Endothelial cell of umbilical vein (primary cell): ENCODE measurements around the gene SLCO2A1. TPM values are rescaled to one million over a fixed set of nuclear protein-coding genes. Genes with fewer than 3 reads are reported as not detected.

Source experiments
- BruUV-seq: library from RNA; stranded (reverse); fragments of 400-500 nt; replicated peaks from 2 replicates; lab custom pipeline; 2021; lab: Mats Ljungman, UMichigan
- CTCF ChIA-PET: fragments of 300-600, 350-600 bp; sonication (Branson Sonifier 250); formaldehyde crosslinking; loops from one replicate; lab custom pipeline; 2021; ENCODE audit warnings: antibody characterized with exemption, inconsistent platforms; lab: Charles Lee
- POLR2A ChIA-PET: fragments of 300-600, 350-600 bp; sonication (Branson Sonifier 250); formaldehyde crosslinking; loops from one replicate; lab custom pipeline; 2021; ENCODE audit warnings: antibody characterized with exemption, inconsistent platforms; lab: Charles Lee
- DNase-seq: peaks from one replicate; pipeline ENCODE4 v3.0.0-alpha.2; 2011; ENCODE audit warnings: low read depth, low spot score
- FAIRE-seq: peaks from 2 replicates; lab custom pipeline; 2011; peaks lifted over from hg19 to GRCh38; lab: Jason Lieb, UNC
- H2AFZ ChIP-seq: 2 replicates; pipeline ENCODE4 v1.6.0; 2012; ENCODE audit warnings: low read depth, low read length, control low read depth, inconsistent platforms
- H3K27ac ChIP-seq: 2 replicates; pipeline ENCODE4 v1.5.1; 2011; ENCODE audit warnings: low read depth, mild to moderate bottlenecking, control low read depth, low read length, moderate library complexity; ENCODE audit not compliant: insufficient read depth
- H3K27me3 ChIP-seq, 2 experiments: 2 replicates each; pipeline versions ENCODE4 v1.6.0 to v1.6.1; 2011; ENCODE audit warnings: low read length in 2 of 2, mixed read lengths in 1 of 2; ENCODE audit not compliant: control insufficient read depth in 2 of 2, insufficient read depth in 2 of 2
- H3K36me3 ChIP-seq, 2 experiments: 2 replicates in 1 of 2; 3 replicates in 1 of 2; pipeline ENCODE4 v1.5.1; 2011; ENCODE audit warnings: low read length in 2 of 2, mild to moderate bottlenecking in 1 of 2, moderate library complexity in 1 of 2; ENCODE audit not compliant: control insufficient read depth in 2 of 2, insufficient read depth in 2 of 2; ENCODE audit errors: extremely low read depth in 1 of 2
- H3K4me1 ChIP-seq: 3 replicates; pipeline ENCODE4 v1.5.1; 2011; ENCODE audit warnings: mild to moderate bottlenecking, low read length; ENCODE audit not compliant: control insufficient read depth, insufficient read depth; ENCODE audit errors: extremely low read depth
- H3K4me2 ChIP-seq: 2 replicates; pipeline ENCODE4 v1.6.1; 2011; ENCODE audit warnings: low read length, control low read depth, mixed read lengths; ENCODE audit not compliant: insufficient read depth
- H3K4me3 ChIP-seq, 3 experiments: fragments of 200-600 bp in 1 of 3; sonication (generic), shearing (Covaris generic) in 1 of 3; replicated peaks in 1 of 3; 2 replicates each; pipeline ENCODE4 v1.5.1; 2011 to 2016; ENCODE audit warnings: control low read depth in 3 of 3, low read length in 3 of 3, mild to moderate bottlenecking in 2 of 3, inconsistent platforms in 1 of 3, low read depth in 1 of 3, moderate library complexity in 1 of 3; ENCODE audit not compliant: insufficient read depth in 1 of 3
- H3K79me2 ChIP-seq: 2 replicates; pipeline ENCODE4 v1.6.0; 2012; ENCODE audit warnings: low read length, inconsistent platforms; ENCODE audit not compliant: control insufficient read depth, insufficient read depth
- H3K9ac ChIP-seq: replicated peaks from 2 replicates; pipeline ENCODE3; 2011; ENCODE audit warnings: low read length, control low read depth; ENCODE audit not compliant: insufficient read depth; ENCODE audit errors: extremely low read depth
- H3K9me1 ChIP-seq: replicated peaks from 3 replicates; pipeline ENCODE4 v1.6.0; 2011; ENCODE audit warnings: mild to moderate bottlenecking, low read length; ENCODE audit not compliant: control insufficient read depth, insufficient read depth; ENCODE audit errors: extremely low read depth
- H3K9me3 ChIP-seq: replicated peaks from 2 replicates; pipeline ENCODE4 v1.5.1; 2012; ENCODE audit warnings: low read length, inconsistent platforms; ENCODE audit not compliant: control insufficient read depth, insufficient read depth
- H4K20me1 ChIP-seq: replicated peaks from 2 replicates; pipeline ENCODE3; 2011; ENCODE audit warnings: mild to moderate bottlenecking, low read length; ENCODE audit not compliant: control insufficient read depth, insufficient read depth; ENCODE audit errors: extremely low read depth
- EZH2 ChIP-seq: IDR thresholded peaks from 2 replicates; pipeline ENCODE4 v1.6.1; 2012; ENCODE audit warnings: borderline replicate concordance, low read depth, mild to moderate bottlenecking, moderate library complexity, low read length, inconsistent platforms; ENCODE audit not compliant: severe bottlenecking
- GATA2 ChIP-seq: IDR thresholded peaks from 2 replicates; pipeline ENCODE4 v1.7.0; 2011; ENCODE audit warnings: low read depth, mild to moderate bottlenecking, moderate library complexity, mixed read lengths, low read length; ENCODE audit not compliant: insufficient read length, insufficient read depth
- JUN ChIP-seq: IDR thresholded peaks from 2 replicates; pipeline ENCODE4 v1.6.1; 2011; ENCODE audit warnings: borderline replicate concordance, low read depth; ENCODE audit not compliant: insufficient read length, insufficient read depth
- MAX ChIP-seq: IDR thresholded peaks from 2 replicates; pipeline ENCODE4 v1.6.1; 2011; ENCODE audit not compliant: insufficient read depth, insufficient read length
- MYC ChIP-seq: IDR thresholded peaks from one replicate; pipeline ENCODE4 v1.6.1; 2011; ENCODE audit warnings: mild to moderate bottlenecking, low read depth, low read length
- POLR2A ChIP-seq: IDR thresholded peaks from 2 replicates; pipeline ENCODE4 v1.6.1; 2012; ENCODE audit warnings: low read depth, mild to moderate bottlenecking, control low read depth, low read length
- POLR2AphosphoS5 ChIP-seq: IDR thresholded peaks from 2 replicates; pipeline ENCODE4 v1.6.1; 2012; ENCODE audit warnings: low read depth, mild to moderate bottlenecking, control low read depth, low read length, moderate library complexity; ENCODE audit not compliant: insufficient read depth
- dilution Hi-C: fragments of 300-500 bp; cut with MboI; formaldehyde crosslinking; loops from one replicate; pipeline ENCODE4 v1.15.0; 2019; ENCODE audit warnings: low sequenced_read_pairs; ENCODE audit not compliant: extremely low pct_ligation_motif_present
- intact Hi-C: fragments of 100-400 bp; cut with micrococcal nuclease; formaldehyde crosslinking; loops from one replicate; pipeline ENCODE4 v1.10.0; 2022
- polyA plus RNA-seq, 4 experiments: library from polyadenylated mRNA; depleted of rRNA in 3 of 4; stranded (reverse) in 3 of 4; unstranded in 1 of 4; fragments of >200 nt; gene quantifications; 2 replicates each; pipeline versions ENCODE4 v1.2.1 to v1.2.3, GENCODE V29; 2011 to 2012; ENCODE audit warnings: missing spikeins in 1 of 4
- total RNA-seq: library from RNA; stranded (reverse); gene quantifications from 2 replicates; pipeline ENCODE4 v1.2.3, GENCODE V29; 2021
- TF ChIP-seq, protein P1 (sequence below), 2 donors: IDR thresholded peaks; 1 replicate in 1 of 2; 2 replicates in 1 of 2; pipeline ENCODE4 v1.5.1; 2011; ENCODE audit warnings: low read length in 2 of 2, mild to moderate bottlenecking in 2 of 2, moderate library complexity in 2 of 2, control low read depth in 1 of 2, inconsistent platforms in 1 of 2, low read depth in 1 of 2; ENCODE audit not compliant: insufficient read depth in 1 of 2; ENCODE audit errors: extremely low read depth in 1 of 2

Gene SLCO2A1
- total and polyA plus RNA-seq, 2 donors (not counting 3 experiments of a cell fraction or from before 2014, with no cell fraction given) = 1.4 to 11.9 TPM

DNA sequence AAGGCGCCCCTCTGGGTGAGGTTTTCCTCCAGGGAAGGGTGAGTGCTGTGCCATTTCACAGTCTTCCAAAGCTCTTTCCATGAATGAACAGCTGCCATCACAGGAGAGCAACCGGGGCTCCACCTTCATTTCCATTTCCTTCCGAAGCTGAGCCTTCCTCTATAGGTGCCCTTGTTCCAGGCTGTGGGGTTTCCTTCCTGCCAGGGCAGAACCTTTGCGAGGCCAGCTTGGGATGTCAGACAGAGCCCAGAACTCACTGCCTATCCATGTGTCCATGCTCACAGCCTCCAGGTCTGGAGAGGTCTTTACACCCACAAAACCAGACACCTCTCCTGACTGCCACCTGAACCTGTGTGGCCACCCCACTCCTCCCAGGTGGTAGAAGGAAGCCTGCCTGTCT is 49.2 kb downstream of the SLCO2A1 start:
- Histone ChIP-seq H3K9me3 (no peaks in the 10 kb centered on the region), H4K20me1 (no peaks in the 10 kb centered on the region), H3K79me2 (no peaks in the 10 kb centered on the region), H3K9me1 (no peaks in the 10 kb centered on the region), H3K36me3 (no peaks in the 10 kb centered on the region), H3K9ac (no peak overlapping the region), H2AFZ (no peak overlapping the region), H3K4me1 (peaks cover 17% of the 10 kb centered on the region), H3K27me3 (no peaks in the 10 kb centered on the region), H3K4me2 (no peak overlapping the region), H3K4me3 (no peak overlapping the region), H3K27ac (no peak overlapping the region)
- dilution Hi-C loops = no loop called here
- ChIA-PET CTCF (interaction anchor here (1.0 kb wide), 1 partner anchor 232 kb away, joined by 3 read pairs; no protein-coding TSS in a partner anchor), POLR2A (no interaction called here)
- BruUV-seq = no TSS peak
- FAIRE-seq (no peak), DNase-seq (no peak)
- TF ChIP-seq POLR2AphosphoS5 (no peak), GATA2 (no peak), POLR2A (no peak), EZH2 (no peak), JUN (no peak), MAX (no peak), MYC (no peak)
- TF ChIP-seq, protein P1, sequence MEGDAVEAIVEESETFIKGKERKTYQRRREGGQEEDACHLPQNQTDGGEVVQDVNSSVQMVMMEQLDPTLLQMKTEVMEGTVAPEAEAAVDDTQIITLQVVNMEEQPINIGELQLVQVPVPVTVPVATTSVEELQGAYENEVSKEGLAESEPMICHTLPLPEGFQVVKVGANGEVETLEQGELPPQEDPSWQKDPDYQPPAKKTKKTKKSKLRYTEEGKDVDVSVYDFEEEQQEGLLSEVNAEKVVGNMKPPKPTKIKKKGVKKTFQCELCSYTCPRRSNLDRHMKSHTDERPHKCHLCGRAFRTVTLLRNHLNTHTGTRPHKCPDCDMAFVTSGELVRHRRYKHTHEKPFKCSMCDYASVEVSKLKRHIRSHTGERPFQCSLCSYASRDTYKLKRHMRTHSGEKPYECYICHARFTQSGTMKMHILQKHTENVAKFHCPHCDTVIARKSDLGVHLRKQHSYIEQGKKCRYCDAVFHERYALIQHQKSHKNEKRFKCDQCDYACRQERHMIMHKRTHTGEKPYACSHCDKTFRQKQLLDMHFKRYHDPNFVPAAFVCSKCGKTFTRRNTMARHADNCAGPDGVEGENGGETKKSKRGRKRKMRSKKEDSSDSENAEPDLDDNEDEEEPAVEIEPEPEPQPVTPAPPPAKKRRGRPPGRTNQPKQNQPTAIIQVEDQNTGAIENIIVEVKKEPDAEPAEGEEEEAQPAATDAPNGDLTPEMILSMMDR (IDR thresholded peaks at IDR 0.05; ENCODE audit: extremely low read depth in 1 of 2, insufficient read depth in 1 of 2, low read depth in 1 of 2, low read length in 2 of 2) = no peak
- intact Hi-C loops = no loop called here
